HFF-Myc (cell line): ENCODE results near the gene BORCS5.

ENCODE experiments used
- DNase-seq: peaks from one replicate; pipeline ENCODE4 v3.0.0-alpha.2; 2011; ENCODE audit warnings: low read depth; ENCODE audit errors: extremely low read depth
- H3K4me3 ChIP-seq: replicated peaks from 2 replicates; pipeline ENCODE4 v1.5.1; 2011; ENCODE audit warnings: low read depth, mild to moderate bottlenecking, control low read depth, low read length
- CTCF ChIP-seq: IDR thresholded peaks from 2 replicates; pipeline ENCODE4 v1.5.1; 2012; ENCODE audit warnings: mild to moderate bottlenecking, low read depth, low read length, control low read depth; ENCODE audit errors: missing control alignments

BORCS5 gene

GRCh38 chr12:12482150-12482761 is 125.4 kb downstream of the BORCS5 start:
- no peak for DNase-seq
- no peak overlapping the region for H3K4me3 ChIP-seq
- no peak for TF ChIP-seq CTCF

- no peak for DNase-seq
- TF ChIP-seq CTCF = no peak
- no peak overlapping the region for H3K4me3 ChIP-seq
These were observed 126.1 kb downstream of the BORCS5 start for GRCh38 chr12:12482959-12483358.

- no peak for DNase-seq
- no peak for TF ChIP-seq CTCF
- no peak overlapping the region for H3K4me3 ChIP-seq
These were observed 126.6 kb downstream of the BORCS5 start for GRCh38 chr12:12483438-12483837.

- no peak overlapping the region for H3K4me3 ChIP-seq
- TF ChIP-seq CTCF = no peak
- no peak for DNase-seq
These were observed 129.9 kb downstream of the BORCS5 start for GRCh38 chr12:12486661-12487240.

- no peak overlapping the region for H3K4me3 ChIP-seq
- no peak for TF ChIP-seq CTCF
- no peak for DNase-seq
These were observed 130.6 kb downstream of the BORCS5 start for GRCh38 chr12:12487490-12487889.

GRCh38 chr12:12488296-12488695 is 131.4 kb downstream of the BORCS5 start:
- H3K4me3 ChIP-seq = no peak overlapping the region
- no peak for DNase-seq

More at GRCh38 chr12:12488296-12488695, 131.4 kb downstream of the BORCS5 start:
- TF ChIP-seq CTCF = no peak
